ENCODE data around the gene ZNRF1.

The ZNRF1 gene

GRCh38 chr16:75060723-75061122 is 61.9 kb downstream of the ZNRF1 start:
- no peak for DNase-seq (ENCODE audit: low read depth, low spot score)

- no peak for DNase-seq (ENCODE audit: low read depth, low spot score)
These were observed 62.8 kb downstream of the ZNRF1 start for GRCh38 chr16:75061669-75062068.

- DNase-seq (ENCODE audit: low read depth, low spot score): no peak
These were observed 63.5 kb downstream of the ZNRF1 start for GRCh38 chr16:75062135-75062975.

- DNase-seq (ENCODE audit: low read depth, low spot score): no peak
These were observed 64.1 kb downstream of the ZNRF1 start for GRCh38 chr16:75062976-75063346.

- no peak for DNase-seq (ENCODE audit: low read depth, low spot score)
These were observed 64.8 kb downstream of the ZNRF1 start for GRCh38 chr16:75063549-75064088.

GRCh38 chr16:75064403-75065148 is 65.8 kb downstream of the ZNRF1 start:
- DNase-seq (ENCODE audit: low read depth, low spot score): no peak

- no peak for DNase-seq (ENCODE audit: low read depth, low spot score)
These were observed 66.3 kb downstream of the ZNRF1 start for GRCh38 chr16:75065149-75065505.

- no peak for DNase-seq (ENCODE audit: low read depth, low spot score)
These were observed 66.8 kb downstream of the ZNRF1 start for GRCh38 chr16:75065521-75066149.

- no peak for DNase-seq (ENCODE audit: low read depth, low spot score)
These were observed 68.1 kb downstream of the ZNRF1 start for GRCh38 chr16:75066861-75067447.

- no peak for DNase-seq (ENCODE audit: low read depth, low spot score)
These were observed 69.5 kb downstream of the ZNRF1 start for GRCh38 chr16:75068085-75069031.

GRCh38 chr16:75070012-75070841 is 71.4 kb downstream of the ZNRF1 start:
- DNase-seq (ENCODE audit: low read depth, low spot score): no peak

GRCh38 chr16:75071621-75072020 is 72.8 kb downstream of the ZNRF1 start:
- no peak for DNase-seq (ENCODE audit: low read depth, low spot score)

GRCh38 chr16:75072239-75072947 is 73.6 kb downstream of the ZNRF1 start:
- DNase-seq (ENCODE audit: low read depth, low spot score): no peak

GRCh38 chr16:75073545-75074303 is 74.9 kb downstream of the ZNRF1 start:
- DNase-seq (ENCODE audit: low read depth, low spot score): no peak

GRCh38 chr16:75074304-75074793 is 75.5 kb downstream of the ZNRF1 start:
- no peak for DNase-seq (ENCODE audit: low read depth, low spot score)

- DNase-seq (ENCODE audit: low read depth, low spot score): no peak
These were observed 76.3 kb downstream of the ZNRF1 start for GRCh38 chr16:75074920-75075687.

- DNase-seq (ENCODE audit: low read depth, low spot score): no peak
These were observed 77.0 kb downstream of the ZNRF1 start for GRCh38 chr16:75075688-75076268.

Measured in smooth muscle cell of the brain vasculature (primary cell).